ENCODE measurements around the gene LLGL2.
"Not testable (repeated sequence)": the region's sequence is repeated elsewhere in the genome, so short reads cannot be mapped to it uniquely, and the experiment has no call there.

LLGL2 gene

DNA sequence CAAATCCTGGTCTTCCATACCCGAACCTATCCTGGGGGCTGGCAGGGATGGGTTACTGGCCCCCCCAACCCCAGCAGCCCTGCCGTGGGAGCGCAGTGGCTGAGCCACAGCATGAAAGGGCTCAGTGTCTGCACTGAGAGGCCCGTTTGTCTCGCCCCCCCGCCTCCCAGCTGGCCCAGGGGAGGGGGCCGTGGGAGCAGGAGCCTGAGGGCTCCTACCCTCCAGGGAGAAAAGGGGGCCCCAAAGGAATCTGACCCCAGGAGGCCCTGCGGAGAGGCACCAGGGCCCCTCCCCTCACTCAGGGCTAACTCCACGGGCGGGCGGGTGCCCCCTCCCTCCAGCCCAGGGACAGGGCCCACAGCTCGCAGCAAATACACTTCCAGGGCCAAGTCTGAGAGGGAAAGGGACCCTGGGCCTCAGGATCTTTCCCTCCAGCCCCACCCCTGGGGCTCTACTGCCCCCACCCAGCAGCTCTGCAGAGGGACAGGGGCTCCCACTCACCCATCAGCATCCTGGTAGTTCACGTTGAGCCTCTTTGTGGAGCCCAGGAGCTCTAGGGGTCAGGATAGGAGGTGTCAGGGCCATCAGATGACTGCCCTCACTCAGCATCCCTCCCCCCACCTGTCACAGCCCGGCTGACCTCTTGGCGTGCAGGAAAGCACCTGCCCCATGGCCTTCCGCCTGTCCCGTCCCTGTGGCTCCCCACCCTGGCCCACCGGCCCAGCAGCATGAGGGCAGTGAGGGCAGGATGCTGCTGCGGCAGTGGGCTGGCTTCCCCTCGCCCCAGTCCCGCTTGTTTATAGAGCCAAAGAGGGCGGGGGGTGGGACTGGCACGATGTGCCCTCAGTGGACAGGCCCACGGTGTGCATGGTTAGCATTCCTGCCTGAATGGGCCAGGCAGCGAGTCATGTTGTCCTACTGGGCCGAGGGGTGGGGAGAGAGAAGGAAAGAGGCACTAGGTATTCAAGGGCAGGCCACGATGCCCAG is 17.5 kb upstream of the LLGL2 start:
- DNase-seq: no peak

DNA sequence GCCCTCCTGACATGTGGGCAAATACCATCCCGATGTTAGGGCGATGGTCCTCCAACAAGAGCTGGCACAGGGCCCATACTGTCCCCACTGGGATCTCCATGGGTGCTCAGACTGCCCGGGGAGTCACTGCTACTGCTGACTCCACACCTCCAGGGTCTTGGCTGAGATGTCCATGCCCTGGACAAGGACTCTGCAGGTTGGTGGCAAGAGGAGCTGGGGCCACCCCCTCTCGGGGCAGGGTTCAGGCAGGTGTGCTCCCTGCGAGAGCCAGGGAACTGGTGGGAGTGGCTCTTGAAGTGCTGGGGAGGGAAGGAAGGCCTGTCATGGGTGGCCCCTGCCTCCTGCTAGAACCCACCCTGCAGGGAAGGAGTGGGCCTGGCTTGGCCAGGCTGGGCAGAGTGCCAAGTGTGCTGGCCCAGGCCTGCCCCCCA is 16.6 kb upstream of the LLGL2 start:
- DNase-seq: no peak

GRCh38 chr17:75509528-75510258 is 15.8 kb upstream of the LLGL2 start:
- DNase-seq: no peak

DNA sequence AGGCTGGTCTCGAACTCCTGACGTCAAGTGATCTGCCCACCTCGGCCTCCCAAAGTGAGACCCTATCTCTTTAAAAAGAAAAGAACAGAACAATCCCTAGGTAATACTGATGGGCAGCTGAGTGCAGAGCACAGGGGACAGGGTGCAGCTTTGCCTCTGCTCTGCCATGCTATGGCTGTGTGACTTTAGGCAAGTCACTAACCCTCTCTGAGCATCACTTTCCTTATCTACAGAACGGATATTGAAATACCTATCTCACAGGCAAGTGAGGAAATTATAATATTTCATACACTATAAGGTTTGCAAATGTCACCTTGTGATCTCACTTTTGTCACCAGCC is 14.3 kb upstream of the LLGL2 start:
- no peak for DNase-seq

DNA sequence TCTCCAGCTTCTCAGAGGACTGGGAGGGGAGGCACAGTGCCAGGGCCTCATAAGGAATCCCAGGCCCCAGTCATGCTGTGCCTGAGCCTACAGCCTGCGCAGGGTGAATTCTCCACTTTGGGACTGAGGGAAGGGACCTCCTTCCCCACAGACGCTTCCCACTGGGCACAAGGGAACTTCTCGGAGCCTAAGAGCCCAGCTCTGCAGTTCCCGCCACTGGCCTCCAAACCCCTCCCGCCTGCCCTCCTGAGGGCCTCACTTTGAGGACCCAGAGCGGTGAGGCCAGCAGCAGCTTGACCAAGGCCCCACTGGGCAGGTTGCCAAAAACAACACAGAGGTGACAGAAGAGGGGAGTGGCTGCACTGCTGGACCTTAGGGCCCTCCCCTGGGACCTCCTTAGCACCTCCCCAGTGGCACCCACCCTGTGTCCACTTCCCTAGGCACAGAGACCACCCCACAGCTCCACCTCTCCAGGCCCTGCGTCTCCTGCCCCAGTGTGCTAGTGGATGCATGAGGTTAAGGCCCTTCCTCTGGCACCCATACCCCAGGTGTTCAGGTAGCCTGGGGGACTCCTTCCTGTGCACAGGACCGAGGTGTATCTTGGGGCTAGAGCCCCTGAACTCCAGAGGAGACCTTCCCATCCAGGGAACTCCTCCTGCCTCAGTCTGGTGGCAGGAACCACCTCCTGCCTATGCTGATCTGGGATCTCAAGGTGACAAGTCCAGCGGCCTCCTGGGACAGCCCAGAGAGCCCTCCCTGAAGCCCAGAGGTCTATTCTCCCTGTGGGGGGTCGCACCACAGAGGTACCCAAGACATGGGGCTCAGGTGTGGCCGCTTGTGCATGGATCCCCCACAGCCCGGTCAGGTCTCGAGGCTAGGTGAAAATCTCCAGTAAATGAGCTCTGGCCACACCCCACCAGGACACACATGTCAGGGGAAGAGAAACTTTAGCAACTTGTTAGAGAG is 13.6 kb upstream of the LLGL2 start:
- no peak for DNase-seq

DNA sequence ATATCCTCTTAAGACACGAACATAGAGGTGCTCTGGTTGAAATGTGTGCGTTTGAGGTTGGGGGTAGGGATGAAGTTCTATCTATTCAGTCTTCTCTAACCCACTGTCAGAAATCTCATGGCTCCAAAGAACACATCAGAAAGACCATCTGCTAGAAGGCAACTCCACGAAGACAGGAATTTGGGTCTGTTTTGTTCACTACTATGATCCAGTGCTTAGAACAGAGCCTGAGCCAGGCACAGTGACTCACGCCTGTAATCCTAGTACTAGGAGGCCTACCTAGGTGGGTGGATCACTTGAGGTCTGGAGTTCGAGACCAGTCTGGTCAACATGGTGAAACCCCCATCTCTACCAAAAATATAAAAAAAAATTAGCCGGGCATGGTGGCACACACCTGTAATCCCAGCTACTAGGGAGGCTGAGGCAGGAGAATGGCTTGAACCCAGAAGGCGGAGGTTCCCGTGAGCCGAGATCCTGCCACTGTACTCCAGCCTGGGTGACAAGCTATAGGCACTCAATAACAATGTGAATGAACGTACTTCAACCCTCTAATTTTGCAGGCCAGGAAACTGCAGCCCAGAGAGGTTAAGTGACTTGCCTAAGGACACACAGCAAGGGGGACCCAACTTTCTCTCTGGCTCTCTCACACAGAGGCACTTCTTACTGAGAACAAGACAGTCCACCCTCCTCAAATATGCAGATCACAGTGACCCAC is 12.4 kb upstream of the LLGL2 start:
- no peak for DNase-seq

DNA sequence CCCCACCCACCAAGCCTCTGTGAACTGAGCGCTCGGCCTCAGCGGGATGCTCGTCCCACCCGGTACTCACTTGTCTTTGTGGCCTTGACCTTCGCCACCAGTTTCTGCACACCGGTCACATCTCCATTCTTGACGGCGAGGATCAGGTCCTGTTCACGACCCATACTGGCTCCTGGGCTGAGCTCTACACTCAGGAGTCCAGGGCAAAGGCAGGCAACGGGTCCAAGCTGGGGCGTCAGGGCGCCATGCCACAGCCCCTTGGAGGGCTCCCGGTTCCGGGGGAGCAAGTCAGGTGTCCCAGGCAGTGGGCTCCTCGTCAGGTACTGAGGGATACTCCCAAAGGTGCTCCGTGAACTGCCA is 11.9 kb upstream of the LLGL2 start:
- no peak for DNase-seq

- DNase-seq: no peak
Observed at GRCh38 chr17:75514299-75514918, 11.1 kb upstream of the LLGL2 start.

DNA sequence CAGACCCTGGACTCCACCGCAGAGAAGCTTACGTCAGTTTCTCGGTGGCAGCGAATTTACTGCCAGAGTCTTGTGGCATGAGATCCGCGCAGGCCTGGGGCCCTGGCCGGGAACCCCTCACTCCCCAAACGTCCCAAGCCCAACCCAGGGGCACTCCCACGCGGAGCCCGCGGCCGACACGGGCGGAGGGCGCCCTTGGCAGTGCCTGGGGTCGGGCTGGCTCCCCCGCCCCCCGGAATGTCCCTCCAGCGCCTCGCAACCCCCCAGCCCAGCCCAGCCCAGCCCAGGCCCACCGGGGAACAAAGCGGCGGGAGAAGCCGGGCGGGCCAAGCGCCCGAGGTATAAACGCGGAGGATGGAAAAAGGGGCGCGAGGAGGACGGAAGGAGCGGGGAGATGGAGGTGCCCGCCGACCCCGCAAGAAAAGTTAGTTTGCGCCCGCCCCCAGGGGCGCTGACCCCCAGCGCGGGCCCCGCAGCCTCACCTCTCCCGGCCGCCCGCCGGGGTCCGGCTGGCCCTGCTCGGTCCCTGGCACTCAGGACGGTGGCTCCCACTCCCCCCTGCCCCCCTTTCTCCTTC is 10.5 kb upstream of the LLGL2 start:
- no peak for DNase-seq

GRCh38 chr17:75515496-75516254 is 9.8 kb upstream of the LLGL2 start, which contains the start of gene CASKIN2:
CASKIN2 (minus strand) TSS chr17:75515537; CDS start chr17:75513804, 1,733 bp downstream.
- peak; percentile 68 for DNase-seq

GRCh38 chr17:75516255-75516618 is 9.3 kb upstream of the LLGL2 start, which contains the start of gene TSEN54:
TSEN54 (plus strand) TSS chr17:75516528; CDS start chr17:75516561, 33 bp downstream.
- peak; percentile 65 for DNase-seq

GRCh38 chr17:75516619-75517296 is 8.7 kb upstream of the LLGL2 start:
- DNase-seq: no peak

- DNase-seq: no peak
Observed at GRCh38 chr17:75517297-75517865, 8.1 kb upstream of the LLGL2 start.

DNA sequence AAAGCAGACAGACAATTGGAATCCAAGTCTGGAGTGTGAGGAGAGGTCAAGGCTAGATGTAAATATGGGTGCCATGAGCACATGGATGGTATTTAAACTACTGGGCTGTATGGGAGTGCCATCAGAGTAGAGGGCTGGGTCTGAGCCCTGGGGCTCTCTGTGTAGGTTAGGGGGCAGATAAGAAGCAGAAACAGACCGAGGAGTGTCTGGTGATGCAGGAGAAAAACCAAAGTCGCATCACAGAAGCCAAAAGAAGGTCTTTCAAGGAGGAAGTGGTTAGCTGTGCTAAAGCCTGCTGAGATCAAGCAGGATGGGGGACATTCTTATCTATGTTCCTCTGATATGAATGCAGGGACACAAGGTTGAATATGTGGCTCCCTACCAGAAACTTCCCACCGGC is 7.3 kb upstream of the LLGL2 start:
- DNase-seq: no peak

DNA sequence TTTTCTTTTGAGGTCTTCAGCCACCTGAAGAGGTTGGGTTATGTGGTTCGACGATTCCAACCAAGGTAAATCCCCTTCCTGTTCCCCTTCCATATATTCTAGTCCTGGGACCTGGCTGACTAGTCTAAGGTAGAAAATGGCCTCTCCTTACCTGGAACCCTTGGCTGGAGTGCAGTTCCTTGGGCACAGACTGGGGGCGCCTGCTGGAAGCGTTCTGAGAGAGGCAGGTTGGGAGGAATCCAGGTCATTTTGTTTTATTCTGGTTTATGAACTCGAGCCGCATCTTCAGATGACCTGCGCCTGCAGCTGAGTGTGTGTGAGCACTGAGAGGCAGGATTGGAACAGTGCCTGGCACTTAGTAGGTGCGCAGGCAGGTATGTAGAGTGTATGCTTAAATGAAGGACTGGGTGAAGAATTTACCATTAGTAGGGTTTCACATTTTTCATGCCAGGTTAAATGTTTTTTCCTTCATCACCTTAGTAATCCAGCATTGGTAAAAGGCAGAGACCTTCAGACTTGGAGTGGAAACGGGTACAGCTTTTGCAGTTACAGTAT is 6.4 kb upstream of the LLGL2 start:
- no peak for DNase-seq

GRCh38 chr17:75520413-75520812 is 5.1 kb upstream of the LLGL2 start:
- not testable (repeated sequence) for DNase-seq

DNA sequence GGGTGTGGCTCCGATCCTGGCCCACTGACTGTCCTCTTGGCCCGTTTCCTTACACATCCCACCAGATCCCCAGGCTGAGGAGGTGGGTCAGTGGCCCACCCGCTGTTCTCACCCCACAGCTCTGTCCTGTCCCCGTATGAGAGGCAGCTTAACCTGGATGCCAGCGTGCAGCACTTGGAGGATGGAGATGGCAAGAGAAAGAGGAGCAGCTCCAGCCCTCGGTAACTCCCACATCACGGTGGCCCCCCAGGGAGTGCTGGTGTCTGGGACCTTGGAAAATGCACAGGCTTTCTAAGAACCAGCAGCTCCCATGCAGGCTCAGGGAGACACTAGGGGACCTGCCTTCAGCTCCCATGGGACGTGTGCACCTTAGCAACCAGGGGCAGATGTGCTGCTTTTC is 4.2 kb upstream of the LLGL2 start:
- DNase-seq: no peak

DNA sequence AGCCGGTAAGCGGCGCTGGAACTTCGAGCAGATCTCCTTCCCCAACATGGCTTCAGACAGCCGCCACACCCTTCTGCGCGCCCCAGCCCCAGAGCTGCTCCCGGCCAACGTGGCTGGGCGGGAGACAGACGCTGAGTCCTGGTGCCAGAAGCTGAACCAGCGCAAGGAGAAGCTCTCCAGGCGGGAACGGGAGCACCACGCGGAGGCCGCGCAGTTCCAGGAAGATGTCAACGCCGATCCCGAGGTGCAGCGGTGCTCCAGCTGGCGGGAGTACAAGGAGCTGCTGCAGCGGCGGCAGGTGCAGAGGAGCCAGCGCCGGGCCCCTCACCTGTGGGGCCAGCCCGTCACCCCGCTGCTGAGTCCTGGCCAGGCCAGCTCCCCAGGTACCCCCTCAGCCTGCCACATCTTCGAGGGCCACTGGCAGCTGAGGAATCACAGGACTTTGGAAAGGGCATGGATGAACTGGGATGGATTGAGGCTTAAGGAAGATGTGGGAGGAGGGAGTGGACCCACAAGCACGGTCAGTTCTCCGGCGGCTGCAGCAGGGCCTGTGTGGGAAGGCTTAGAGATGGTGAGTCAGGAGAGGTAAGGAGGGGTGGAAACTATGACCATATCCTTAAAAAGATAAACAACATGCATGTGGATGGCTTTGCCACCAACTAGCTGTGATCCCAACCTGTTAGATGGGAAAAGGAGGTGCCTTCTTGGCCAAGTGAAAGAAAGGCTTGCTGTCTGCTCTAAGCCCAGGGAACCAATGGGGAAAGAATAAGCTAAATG is 3.4 kb upstream of the LLGL2 start:
- DNase-seq: no peak

Measured in NCI-H524 treated with DMSO at 0.1 percent for 48 hours (cell line).